GM13976 (cell line): ENCODE results near the gene JOSD2.
A peak's percentile ranks its signal among the peaks of the same experiment; 100 is the strongest.

Source experiments
- DNase-seq: peaks from one replicate; pipeline ENCODE4 v3.0.0; 2012; ENCODE audit warnings: low spot score
- CTCF ChIP-seq: IDR thresholded peaks from 2 replicates; pipeline ENCODE4 v1.5.1; 2012; ENCODE audit warnings: borderline replicate concordance, mild to moderate bottlenecking; ENCODE audit not compliant: insufficient read depth; ENCODE audit errors: extremely low read depth, missing control alignments, control extremely low read depth
- in situ Hi-C: fragments of 300-500 bp; cut with MboI; formaldehyde crosslinking; loops from one replicate; pipeline ENCODE4 v1.12.0; 2022; ENCODE audit warnings: low sequenced_read_pairs, mixed read lengths, inconsistent platforms; ENCODE audit not compliant: unreplicated experiment

JOSD2 gene

GRCh38 chr19:50547385-50548190 is 36.6 kb upstream of the JOSD2 start:
- DNase-seq = no peak
- in situ Hi-C loops = loop anchor here (25.0 kb wide), 1 partner anchor 240 kb away; the partner anchor contains the start of gene ACP4
- no peak for TF ChIP-seq CTCF

GRCh38 chr19:50546527-50547221 is 35.7 kb upstream of the JOSD2 start:
- in situ Hi-C loops = loop anchor here (25.0 kb wide), 1 partner anchor 241 kb away; the partner anchor contains the start of gene ACP4
- no peak for TF ChIP-seq CTCF

GRCh38 chr19:50542943-50543342 is 32.0 kb upstream of the JOSD2 start:
- in situ Hi-C loops = loop anchor here (25.0 kb wide), 1 partner anchor 244 kb away; the partner anchor contains the start of gene ACP4
- no peak for TF ChIP-seq CTCF
- no peak for DNase-seq

More at GRCh38 chr19:50546527-50547221, 35.7 kb upstream of the JOSD2 start:
- no peak for DNase-seq

GRCh38 chr19:50537769-50538230 is 26.8 kb upstream of the JOSD2 start:
- in situ Hi-C loops = loop anchor here (25.0 kb wide), 1 partner anchor 250 kb away; the partner anchor contains the start of gene ACP4
- peak; percentile 89 for DNase-seq
- TF ChIP-seq CTCF = peak; percentile 87

GRCh38 chr19:50537306-50537685 is 26.3 kb upstream of the JOSD2 start:
- no peak for DNase-seq
- in situ Hi-C loops = loop anchor here (25.0 kb wide), 1 partner anchor 250 kb away; the partner anchor contains the start of gene ACP4
- no peak for TF ChIP-seq CTCF

- DNase-seq = no peak
- in situ Hi-C loops = loop anchor here (25.0 kb wide), 1 partner anchor 251 kb away; the partner anchor contains the start of gene ACP4
- no peak for TF ChIP-seq CTCF
Observed at GRCh38 chr19:50536662-50537305, 25.8 kb upstream of the JOSD2 start.
